Fibroblast of lung (primary cell): ENCODE results near the gene HAPLN3. TPM values are rescaled to one million over a fixed set of nuclear protein-coding genes. Genes with fewer than 3 reads are reported as not detected.

Experiments used
- DNase-seq, 2 donors: peaks; one replicate each; pipeline versions ENCODE4 v3.0.0 to v3.0.0-alpha.2; 2010; ENCODE audit warnings: low read depth in 2 of 2
- H2AFZ ChIP-seq: 2 replicates; pipeline ENCODE4 v1.5.1; 2012; ENCODE audit warnings: low read length, control low read depth, inconsistent platforms
- H3K27ac ChIP-seq: 2 replicates; pipeline ENCODE4 v1.5.1; 2011; ENCODE audit warnings: low read length, control low read depth; ENCODE audit not compliant: insufficient read depth
- H3K27me3 ChIP-seq: 2 replicates; pipeline ENCODE4 v1.5.1; 2011; ENCODE audit warnings: mild to moderate bottlenecking, low read length; ENCODE audit not compliant: control insufficient read depth, insufficient read depth
- H3K36me3 ChIP-seq: 2 replicates; pipeline ENCODE4 v1.5.1; 2011; ENCODE audit warnings: low read length; ENCODE audit not compliant: control insufficient read depth, insufficient read depth
- H3K4me1 ChIP-seq: 2 replicates; pipeline ENCODE4 v1.5.1; 2011; ENCODE audit warnings: low read length; ENCODE audit not compliant: control insufficient read depth, insufficient read depth; ENCODE audit errors: extremely low read depth
- H3K4me2 ChIP-seq: 2 replicates; pipeline ENCODE4 v1.5.1; 2011; ENCODE audit warnings: low read length, control low read depth; ENCODE audit not compliant: insufficient read depth; ENCODE audit errors: extremely low read depth
- H3K4me3 ChIP-seq, 4 experiments: fragments of 200-600 bp in 1 of 4; sonication (generic) in 1 of 4; replicated peaks in 1 of 4; 2 replicates each; pipeline ENCODE4 v1.5.1; 2011 to 2016; ENCODE audit warnings: low read length in 4 of 4, low read depth in 3 of 4, mild to moderate bottlenecking in 3 of 4, control low read depth in 2 of 4, inconsistent platforms in 1 of 4, mixed read lengths in 1 of 4; ENCODE audit not compliant: insufficient read depth in 1 of 4; ENCODE audit errors: control extremely low read depth in 1 of 4
- H3K79me2 ChIP-seq: 2 replicates; pipeline ENCODE4 v1.5.1; 2012; ENCODE audit warnings: mild to moderate bottlenecking, low read length, inconsistent platforms; ENCODE audit not compliant: control insufficient read depth, insufficient read depth
- H3K9ac ChIP-seq: 2 replicates; pipeline ENCODE4 v1.5.1; 2011; ENCODE audit warnings: mild to moderate bottlenecking, low read length, control low read depth; ENCODE audit not compliant: insufficient read depth
- H3K9me3 ChIP-seq: 2 replicates; pipeline ENCODE4 v1.5.1; 2012; ENCODE audit warnings: low read depth, low read length; ENCODE audit not compliant: control insufficient read depth, insufficient read depth
- H4K20me1 ChIP-seq: 2 replicates; pipeline ENCODE4 v1.5.1; 2011; ENCODE audit warnings: low read length; ENCODE audit not compliant: control insufficient read depth, insufficient read depth; ENCODE audit errors: extremely low read depth
- CTCF ChIP-seq, 2 donors: IDR thresholded peaks in 1 of 2; conservative IDR thresholded peaks in 1 of 2; 1 replicate in 1 of 2; 2 replicates in 1 of 2; pipeline ENCODE4 v1.5.1; 2011 to 2012; ENCODE audit warnings: low read length in 2 of 2, control low read depth in 1 of 2, inconsistent platforms in 1 of 2, low read depth in 1 of 2, mild to moderate bottlenecking in 1 of 2
- EZH2 ChIP-seq: IDR thresholded peaks from 2 replicates; pipeline ENCODE4 v1.5.1; 2012; ENCODE audit warnings: low read length, control low read depth, mild to moderate bottlenecking; ENCODE audit errors: missing control alignments
- polyA plus RNA-seq, 2 donors: library from polyadenylated mRNA; depleted of rRNA in 1 of 2; stranded (reverse) in 1 of 2; unstranded in 1 of 2; fragments of >200 nt; gene quantifications; 2 replicates each; pipeline ENCODE4 v1.2.1, GENCODE V29; 2011 to 2012; ENCODE audit warnings: missing spikeins in 1 of 2
- total RNA-seq: library from RNA; depleted of rRNA; stranded (reverse); fragments of >200 nt; gene quantifications from 2 replicates; pipeline ENCODE4 v1.2.1, GENCODE V29; 2014

Gene HAPLN3
- total and polyA plus RNA-seq, 2 donors (not counting 1 experiment from before 2014, with no cell fraction given), result 3.1 to 4.3 TPM

- Histone ChIP-seq H3K36me3 (no peaks in the 10 kb centered on the region), H3K4me3 (no peak overlapping the region), H3K4me2 (no peak overlapping the region), H3K4me1 (no peaks in the 10 kb centered on the region), H3K27me3 (peaks cover 24% of the 10 kb centered on the region), H3K79me2 (no peaks in the 10 kb centered on the region), H3K27ac (no peak overlapping the region), H2AFZ (no peak overlapping the region), H3K9me3 (no peaks in the 10 kb centered on the region), H3K9ac (no peak overlapping the region), H4K20me1 (no peaks in the 10 kb centered on the region)
- TF ChIP-seq CTCF (conservative IDR thresholded peaks at IDR 0.05 in 1 of 2, IDR thresholded peaks at IDR 0.05 in 1 of 2; ENCODE audit: low read depth in 1 of 2, low read length in 2 of 2), result no peak
- TF ChIP-seq EZH2, result no peak
- no peak for DNase-seq
These were observed 24.0 kb downstream of the HAPLN3 start for GRCh38 chr15:88871313-88871712.

GRCh38 chr15:88866295-88866881 is 29.0 kb downstream of the HAPLN3 start:
- Histone ChIP-seq H3K9me3 (no peaks in the 10 kb centered on the region), H3K27me3 (peaks cover 19% of the 10 kb centered on the region)
- TF ChIP-seq CTCF (conservative IDR thresholded peaks at IDR 0.05 in 1 of 2, IDR thresholded peaks at IDR 0.05 in 1 of 2; ENCODE audit: low read depth in 1 of 2, low read length in 2 of 2), result no peak

GRCh38 chr15:88865498-88866099 is 29.7 kb downstream of the HAPLN3 start:
- Histone ChIP-seq H4K20me1 (no peaks in the 10 kb centered on the region), H3K4me1 (no peaks in the 10 kb centered on the region), H3K4me2 (no peak overlapping the region), H3K27me3 (peaks cover 20% of the 10 kb centered on the region), H3K4me3 (no peak overlapping the region), H3K9ac (no peak overlapping the region), H3K79me2 (no peaks in the 10 kb centered on the region), H3K9me3 (no peaks in the 10 kb centered on the region), H3K36me3 (no peaks in the 10 kb centered on the region), H2AFZ (no peak overlapping the region), H3K27ac (no peak overlapping the region)
- TF ChIP-seq CTCF (conservative IDR thresholded peaks at IDR 0.05 in 1 of 2, IDR thresholded peaks at IDR 0.05 in 1 of 2; ENCODE audit: low read depth in 1 of 2, low read length in 2 of 2) (no peak), EZH2 (no peak)
- DNase-seq, result peak in 1 of 2 donors; percentile 13

More at GRCh38 chr15:88866295-88866881, 29.0 kb downstream of the HAPLN3 start:
- Histone ChIP-seq H3K27ac (no peak overlapping the region), H4K20me1 (no peaks in the 10 kb centered on the region), H3K36me3 (no peaks in the 10 kb centered on the region), H3K4me1 (no peaks in the 10 kb centered on the region), H3K4me2 (no peak overlapping the region), H2AFZ (no peak overlapping the region), H3K79me2 (no peaks in the 10 kb centered on the region), H3K9ac (no peak overlapping the region), H3K4me3 (no peak overlapping the region)
- DNase-seq, result no peak
